Measurements from ENCODE around the gene GMDS.

DNA sequence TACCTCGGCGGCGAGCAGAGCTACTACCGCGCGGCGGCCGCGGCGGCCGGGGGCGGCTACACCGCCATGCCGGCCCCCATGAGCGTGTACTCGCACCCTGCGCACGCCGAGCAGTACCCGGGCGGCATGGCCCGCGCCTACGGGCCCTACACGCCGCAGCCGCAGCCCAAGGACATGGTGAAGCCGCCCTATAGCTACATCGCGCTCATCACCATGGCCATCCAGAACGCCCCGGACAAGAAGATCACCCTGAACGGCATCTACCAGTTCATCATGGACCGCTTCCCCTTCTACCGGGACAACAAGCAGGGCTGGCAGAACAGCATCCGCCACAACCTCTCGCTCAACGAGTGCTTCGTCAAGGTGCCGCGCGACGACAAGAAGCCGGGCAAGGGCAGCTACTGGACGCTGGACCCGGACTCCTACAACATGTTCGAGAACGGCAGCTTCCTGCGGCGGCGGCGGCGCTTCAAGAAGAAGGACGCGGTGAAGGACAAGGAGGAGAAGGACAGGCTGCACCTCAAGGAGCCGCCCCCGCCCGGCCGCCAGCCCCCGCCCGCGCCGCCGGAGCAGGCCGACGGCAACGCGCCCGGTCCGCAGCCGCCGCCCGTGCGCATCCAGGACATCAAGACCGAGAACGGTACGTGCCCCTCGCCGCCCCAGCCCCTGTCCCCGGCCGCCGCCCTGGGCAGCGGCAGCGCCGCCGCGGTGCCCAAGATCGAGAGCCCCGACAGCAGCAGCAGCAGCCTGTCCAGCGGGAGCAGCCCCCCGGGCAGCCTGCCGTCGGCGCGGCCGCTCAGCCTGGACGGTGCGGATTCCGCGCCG, 634.7 kb downstream of the GMDS start:
- no peak for TF ChIP-seq POLR2A (IDR thresholded peaks at IDR 0.05)
- TF ChIP-seq, protein P1, sequence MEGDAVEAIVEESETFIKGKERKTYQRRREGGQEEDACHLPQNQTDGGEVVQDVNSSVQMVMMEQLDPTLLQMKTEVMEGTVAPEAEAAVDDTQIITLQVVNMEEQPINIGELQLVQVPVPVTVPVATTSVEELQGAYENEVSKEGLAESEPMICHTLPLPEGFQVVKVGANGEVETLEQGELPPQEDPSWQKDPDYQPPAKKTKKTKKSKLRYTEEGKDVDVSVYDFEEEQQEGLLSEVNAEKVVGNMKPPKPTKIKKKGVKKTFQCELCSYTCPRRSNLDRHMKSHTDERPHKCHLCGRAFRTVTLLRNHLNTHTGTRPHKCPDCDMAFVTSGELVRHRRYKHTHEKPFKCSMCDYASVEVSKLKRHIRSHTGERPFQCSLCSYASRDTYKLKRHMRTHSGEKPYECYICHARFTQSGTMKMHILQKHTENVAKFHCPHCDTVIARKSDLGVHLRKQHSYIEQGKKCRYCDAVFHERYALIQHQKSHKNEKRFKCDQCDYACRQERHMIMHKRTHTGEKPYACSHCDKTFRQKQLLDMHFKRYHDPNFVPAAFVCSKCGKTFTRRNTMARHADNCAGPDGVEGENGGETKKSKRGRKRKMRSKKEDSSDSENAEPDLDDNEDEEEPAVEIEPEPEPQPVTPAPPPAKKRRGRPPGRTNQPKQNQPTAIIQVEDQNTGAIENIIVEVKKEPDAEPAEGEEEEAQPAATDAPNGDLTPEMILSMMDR (IDR thresholded peaks at IDR 0.05): no peak
